ENCODE results near the gene ACKR2.
A peak's percentile ranks its signal among the peaks of the same experiment; 100 is the strongest.
"Not testable (repeated sequence)": the region's sequence is repeated elsewhere in the genome, so short reads cannot be mapped to it uniquely, and the experiment has no call there.

ACKR2 gene

GRCh38 chr3:42801784-42802183, 7.5 kb upstream of the ACKR2 start:
- no peak for DNase-seq

GRCh38 chr3:42802876-42803413, 6.3 kb upstream of the ACKR2 start:
- no peak for DNase-seq

- peak; percentile 32 for DNase-seq
Measured at GRCh38 chr3:42803414-42804105, 5.7 kb upstream of the ACKR2 start.

GRCh38 chr3:42804106-42804830, 5.0 kb upstream of the ACKR2 start, which contains the start of gene HIGD1A:
Gene HIGD1A, minus strand, starts transcription at chr3:42804490. Its CDS starts 10,237 bp downstream, at chr3:42794253.
- DNase-seq: peak; percentile 98

- no peak for DNase-seq
Measured at GRCh38 chr3:42804831-42805132, 4.5 kb upstream of the ACKR2 start.

GRCh38 chr3:42805141-42805821, 4.0 kb upstream of the ACKR2 start:
- no peak for DNase-seq

- no peak for DNase-seq
Measured at GRCh38 chr3:42807929-42808328, 1.3 kb upstream of the ACKR2 start.

- not testable (repeated sequence) for DNase-seq
Measured at GRCh38 chr3:42810706-42811105, 1.5 kb downstream of the ACKR2 start.

GRCh38 chr3:42811118-42811883, 2.1 kb downstream of the ACKR2 start:
- peak; percentile 16 for DNase-seq

- no peak for DNase-seq
Measured at GRCh38 chr3:42814246-42814645, 5.0 kb downstream of the ACKR2 start.

GRCh38 chr3:42814914-42815507, 5.8 kb downstream of the ACKR2 start:
- DNase-seq: no peak

- no peak for DNase-seq
Measured at GRCh38 chr3:42815826-42816225, 6.6 kb downstream of the ACKR2 start.

GRCh38 chr3:42819351-42819965, 10.2 kb downstream of the ACKR2 start:
- DNase-seq: no peak

GRCh38 chr3:42820746-42821051, 11.5 kb downstream of the ACKR2 start:
- no peak for DNase-seq

GRCh38 chr3:42822828-42823227, 13.6 kb downstream of the ACKR2 start:
- DNase-seq: no peak

GRCh38 chr3:42823351-42823750, 14.1 kb downstream of the ACKR2 start:
- DNase-seq: no peak

GRCh38 chr3:42826141-42826540, 16.9 kb downstream of the ACKR2 start:
- DNase-seq: no peak

GRCh38 chr3:42827023-42827422, 17.8 kb downstream of the ACKR2 start:
- no peak for DNase-seq

- DNase-seq: no peak
Measured at GRCh38 chr3:42827654-42828053, 18.4 kb downstream of the ACKR2 start.

GRCh38 chr3:42829083-42829627, 19.9 kb downstream of the ACKR2 start:
- DNase-seq: no peak

- no peak for DNase-seq
Measured at GRCh38 chr3:42829628-42830436, 20.6 kb downstream of the ACKR2 start.

Measured in suppressor macrophage treated with lipopolysaccharide for 4 hours (primary cell).